Natural killer cell (primary cell): ENCODE measurements around the gene CD46. TPM values are rescaled to one million over a fixed set of nuclear protein-coding genes. Genes with fewer than 3 reads are reported as not detected.

Experiments
- ATAC-seq, 3 donors: fragments of 150-1000 bp in 2 of 3; fragments of 200-7000 bp in 1 of 3; cut with Tn5 transposase; 1 replicate in 1 of 3; 2 replicates in 2 of 3; pipeline ENCODE4 v1.10.0; 2021; ENCODE audit warnings: mild to moderate bottlenecking in 2 of 3, moderate library complexity in 2 of 3
- DNase-seq, 2 donors: peaks; one replicate each; pipeline versions ENCODE4 v3.0.0 to v3.0.0-alpha.2; 2013 to 2021; ENCODE audit warnings: mixed read lengths in 1 of 2
- H3K27ac ChIP-seq: one replicate; pipeline ENCODE4 v1.5.1; 2013; ENCODE audit warnings: mild to moderate bottlenecking, low read length
- H3K27me3 ChIP-seq: one replicate; pipeline ENCODE4 v1.6.1; 2013; ENCODE audit warnings: low read length; ENCODE audit not compliant: control insufficient read depth, insufficient read depth
- H3K36me3 ChIP-seq: one replicate; pipeline ENCODE4 v1.6.1; 2013; ENCODE audit warnings: low read length; ENCODE audit not compliant: control insufficient read depth, insufficient read depth
- H3K4me1 ChIP-seq: one replicate; pipeline ENCODE4 v1.6.1; 2013; ENCODE audit warnings: low read length; ENCODE audit not compliant: control insufficient read depth, insufficient read depth
- H3K4me3 ChIP-seq: one replicate; pipeline ENCODE4 v1.5.1; 2013; ENCODE audit warnings: low read length
- H3K9me3 ChIP-seq: one replicate; pipeline ENCODE4 v1.6.1; 2013; ENCODE audit warnings: low read length; ENCODE audit not compliant: control insufficient read depth, insufficient read depth
- H3K27ac Mint-ChIP-seq, 2 donors: one replicate each; pipeline ENCODE4 v1.8.0; 2022; ENCODE audit warnings: mild to moderate bottlenecking in 2 of 2, mixed read lengths in 2 of 2, moderate library complexity in 1 of 2
- H3K27me3 Mint-ChIP-seq, 2 donors: one replicate each; pipeline ENCODE4 v1.8.0; 2022; ENCODE audit warnings: low read depth in 2 of 2, mixed read lengths in 2 of 2
- H3K36me3 Mint-ChIP-seq: one replicate; pipeline ENCODE4 v1.8.0; 2022; ENCODE audit warnings: mixed read lengths
- H3K4me1 Mint-ChIP-seq, 2 donors: one replicate each; pipeline ENCODE4 v1.8.0; 2022; ENCODE audit warnings: mixed read lengths in 2 of 2
- H3K4me3 Mint-ChIP-seq: one replicate; pipeline ENCODE4 v1.8.0; 2022; ENCODE audit warnings: mild to moderate bottlenecking, moderate library complexity, mixed read lengths
- H3K9me3 Mint-ChIP-seq, 2 donors: one replicate each; pipeline ENCODE4 v1.8.0; 2022; ENCODE audit warnings: mixed read lengths in 2 of 2
- WGBS: methylation state at CpG from one replicate; pipeline ENCODE4 v1.1.7; 2013; ENCODE audit warnings: missing lambda C conversion rate; ENCODE audit not compliant: insufficient coverage; 5-methylcytosine and 5-hydroxymethylcytosine counted together
- intact Hi-C: fragments of 100-400 bp; cut with micrococcal nuclease; formaldehyde crosslinking; loops from one replicate; pipeline ENCODE4 v1.14.2; 2022
- total RNA-seq, 4 donors: library from RNA; stranded (reverse); fragments of 120-200 nt in 1 of 4; gene quantifications; one replicate each; pipeline versions ENCODE4 v1.2.3 to v1.2.4, GENCODE V29; 2013 to 2022
- TF ChIP-seq, protein P1 (sequence below): fragments of 200-600 bp; IDR thresholded peaks from one replicate; pipeline ENCODE4 v1.8.0; 2022; ENCODE audit warnings: antibody characterized with exemption

The CD46 gene
- total RNA-seq, 3 donors from 2014 or later (not counting 1 experiment from before 2014, with no cell fraction given), result 110 to 126 (median 124) TPM

- peaks cover 73 to 76% of the 10 kb centered on the region in 2 donors for H3K4me1 Mint-ChIP-seq
- peaks cover 2 to 3% of the 10 kb centered on the region in 2 donors for H3K9me3 Mint-ChIP-seq
- WGBS, result 83% methylated on average over 8 of the region's 8 CpGs
- H3K36me3 Mint-ChIP-seq, result peaks cover 8% of the 10 kb centered on the region
- ATAC-seq, result no peak
- intact Hi-C loops, result loop anchor here (10.0 kb wide), 1 partner anchor 497 kb away; the partner anchor contains the start of gene CD55
- no peak for DNase-seq
- no peaks in the 10 kb centered on the region for H3K27me3 ChIP-seq
- TF ChIP-seq, protein P1, sequence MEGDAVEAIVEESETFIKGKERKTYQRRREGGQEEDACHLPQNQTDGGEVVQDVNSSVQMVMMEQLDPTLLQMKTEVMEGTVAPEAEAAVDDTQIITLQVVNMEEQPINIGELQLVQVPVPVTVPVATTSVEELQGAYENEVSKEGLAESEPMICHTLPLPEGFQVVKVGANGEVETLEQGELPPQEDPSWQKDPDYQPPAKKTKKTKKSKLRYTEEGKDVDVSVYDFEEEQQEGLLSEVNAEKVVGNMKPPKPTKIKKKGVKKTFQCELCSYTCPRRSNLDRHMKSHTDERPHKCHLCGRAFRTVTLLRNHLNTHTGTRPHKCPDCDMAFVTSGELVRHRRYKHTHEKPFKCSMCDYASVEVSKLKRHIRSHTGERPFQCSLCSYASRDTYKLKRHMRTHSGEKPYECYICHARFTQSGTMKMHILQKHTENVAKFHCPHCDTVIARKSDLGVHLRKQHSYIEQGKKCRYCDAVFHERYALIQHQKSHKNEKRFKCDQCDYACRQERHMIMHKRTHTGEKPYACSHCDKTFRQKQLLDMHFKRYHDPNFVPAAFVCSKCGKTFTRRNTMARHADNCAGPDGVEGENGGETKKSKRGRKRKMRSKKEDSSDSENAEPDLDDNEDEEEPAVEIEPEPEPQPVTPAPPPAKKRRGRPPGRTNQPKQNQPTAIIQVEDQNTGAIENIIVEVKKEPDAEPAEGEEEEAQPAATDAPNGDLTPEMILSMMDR, result no peak
- H3K4me3 Mint-ChIP-seq, result peak overlapping the region; percentile 69
- peaks cover under 1% of the 10 kb centered on the region for H3K36me3 ChIP-seq
- H3K27ac Mint-ChIP-seq, result peak overlapping the region; percentile 99
- H3K27me3 Mint-ChIP-seq, result peaks cover 0 to 3% of the 10 kb centered on the region in 2 donors
- H3K4me1 ChIP-seq, result peaks cover 48% of the 10 kb centered on the region
- H3K9me3 ChIP-seq, result no peaks in the 10 kb centered on the region
- peak overlapping the region; percentile 33 for H3K4me3 ChIP-seq
- H3K27ac ChIP-seq, result peak overlapping the region; percentile 94
These were observed 70.3 kb downstream of the CD46 start for GRCh38 chr1:207822124-207822601.

DNA sequence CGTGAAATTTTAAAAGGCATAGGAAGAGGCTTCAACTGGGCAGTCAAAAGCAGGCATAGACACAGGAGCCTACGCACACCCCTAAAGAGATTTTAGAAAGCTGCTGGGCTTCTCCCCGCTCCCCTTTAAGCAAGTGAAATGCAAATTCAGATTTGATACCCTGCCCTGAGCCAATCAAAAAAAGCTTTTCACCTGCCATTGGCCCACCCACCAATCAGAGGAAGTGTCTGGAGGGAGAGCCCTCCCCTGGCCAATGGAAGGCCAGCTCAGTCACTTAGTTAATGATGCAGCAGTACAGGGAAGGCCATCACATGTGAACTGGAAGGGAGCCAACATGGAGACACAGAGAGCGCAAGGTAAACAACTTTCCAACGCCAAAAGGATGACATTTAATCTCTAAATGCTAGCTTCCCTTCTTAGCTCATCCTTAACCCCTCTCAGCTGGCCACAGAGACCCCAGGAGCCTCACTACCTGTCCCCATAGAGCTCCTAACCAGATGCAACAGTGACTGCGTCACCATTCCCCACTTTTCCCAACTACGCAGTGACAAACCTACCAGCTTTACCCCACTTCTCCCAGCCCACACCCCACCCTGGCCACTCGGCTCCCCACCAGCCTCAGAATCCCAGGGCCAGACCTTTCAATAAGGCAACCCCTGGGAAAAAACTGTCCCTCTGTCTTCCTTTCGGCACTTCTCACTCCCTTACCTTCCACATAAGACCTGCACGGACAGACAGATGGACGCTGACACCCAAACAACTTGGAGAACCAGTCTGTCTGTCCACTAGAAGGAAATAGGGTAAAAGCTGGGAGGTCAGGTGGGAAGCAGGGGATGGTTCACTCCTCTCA is 71.0 kb downstream of the CD46 start:
- H3K4me1 Mint-ChIP-seq, result peaks cover 69 to 70% of the 10 kb centered on the region in 2 donors

DNA sequence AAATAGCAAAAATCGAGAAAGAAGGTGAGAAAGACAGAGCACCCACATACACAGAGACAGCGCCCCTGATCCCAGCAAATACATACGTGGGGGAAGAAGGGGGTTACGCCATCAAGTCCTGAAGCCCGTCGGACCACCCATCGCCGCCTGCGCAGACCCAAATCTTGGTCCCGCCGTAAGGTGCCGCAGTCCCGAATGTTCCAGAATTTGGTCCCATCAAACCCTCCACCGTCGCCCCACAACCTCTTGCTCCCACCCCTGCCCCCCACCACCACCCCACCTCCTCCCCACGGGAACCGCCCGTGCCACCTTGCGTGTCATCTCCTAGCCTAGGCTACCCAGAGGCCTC is 71.7 kb downstream of the CD46 start:
- peaks cover 0 to 3% of the 10 kb centered on the region in 2 donors for H3K27me3 Mint-ChIP-seq
- H3K4me3 Mint-ChIP-seq, result peak overlapping the region; percentile 91
- peaks cover 8% of the 10 kb centered on the region for H3K36me3 Mint-ChIP-seq
- Histone ChIP-seq H3K27ac (peak overlapping the region; percentile 94), H3K9me3 (no peaks in the 10 kb centered on the region), H3K4me3 (peak overlapping the region; percentile 52), H3K27me3 (no peaks in the 10 kb centered on the region), H3K36me3 (no peaks in the 10 kb centered on the region), H3K4me1 (peaks cover 58% of the 10 kb centered on the region)
- intact Hi-C loops, result loop anchor here (10.0 kb wide), 1 partner anchor 499 kb away; the partner anchor contains the start of gene CD55
- peaks cover 74 to 75% of the 10 kb centered on the region in 2 donors for H3K4me1 Mint-ChIP-seq
- ATAC-seq (no peak), DNase-seq (no peak)
- peaks cover 2 to 3% of the 10 kb centered on the region in 2 donors for H3K9me3 Mint-ChIP-seq
- H3K27ac Mint-ChIP-seq, result peak overlapping the region; percentile 99
- 67% methylated on average over 18 of the region's 19 CpGs for WGBS
- TF ChIP-seq, protein P1, result no peak

More for the DNA sequence above, 71.0 kb downstream of the CD46 start:
- H3K4me3 ChIP-seq, result peak overlapping the region; percentile 52
- no peaks in the 10 kb centered on the region for H3K9me3 ChIP-seq
- TF ChIP-seq, protein P1, result no peak
- DNase-seq, result peak in 1 of 2 donors; percentile 85
- H3K4me3 Mint-ChIP-seq, result peak overlapping the region; percentile 91
- H3K27me3 ChIP-seq, result no peaks in the 10 kb centered on the region
- WGBS, result 80% methylated on average over 11 of the region's 11 CpGs
- H3K4me1 ChIP-seq, result peaks cover 52% of the 10 kb centered on the region
- peaks cover 2 to 3% of the 10 kb centered on the region in 2 donors for H3K9me3 Mint-ChIP-seq
- H3K27me3 Mint-ChIP-seq, result peaks cover 0 to 3% of the 10 kb centered on the region in 2 donors
- peak overlapping the region; percentile 99 for H3K27ac Mint-ChIP-seq
- H3K36me3 ChIP-seq, result no peaks in the 10 kb centered on the region
- H3K36me3 Mint-ChIP-seq, result peaks cover 8% of the 10 kb centered on the region
- H3K27ac ChIP-seq, result peak overlapping the region; percentile 94
- intact Hi-C loops, result loop anchor here (10.0 kb wide), 1 partner anchor 498 kb away; the partner anchor contains the start of gene CD55
- peak in 1 of 3 donors; percentile 45 for ATAC-seq
